Central memory CD8-positive, alpha-beta T cell (primary cell): ENCODE measurements around the gene RPL3.
"Not testable (repeated sequence)": the region's sequence is repeated elsewhere in the genome, so short reads cannot be mapped to it uniquely, and the experiment has no call there.

ENCODE experiments used
- ATAC-seq: fragments of 150-1000 bp; cut with Tn5 transposase; replicated peaks from 2 replicates; pipeline ENCODE4 v1.10.0; 2022; ENCODE audit warnings: mild to moderate bottlenecking, moderate FRiP score, moderate number of reproducible peaks; ENCODE audit not compliant: poor library complexity, severe bottlenecking; ENCODE audit errors: extremely low read depth
- DNase-seq, 2 donors: peaks; one replicate each; pipeline ENCODE4 v3.0.0; 2021; ENCODE audit warnings: low spot score in 2 of 2
- H3K27ac Mint-ChIP-seq: one replicate; pipeline ENCODE4 v1.8.0; 2022; ENCODE audit warnings: low read depth, mild to moderate bottlenecking, moderate library complexity, mixed read lengths
- H3K27me3 Mint-ChIP-seq: one replicate; pipeline ENCODE4 v1.8.0; 2022; ENCODE audit warnings: mixed read lengths
- H3K36me3 Mint-ChIP-seq: one replicate; pipeline ENCODE4 v1.8.0; 2022; ENCODE audit warnings: mild to moderate bottlenecking, moderate library complexity, mixed read lengths; ENCODE audit not compliant: insufficient read depth
- H3K4me1 Mint-ChIP-seq: one replicate; pipeline ENCODE4 v1.8.0; 2022; ENCODE audit warnings: mixed read lengths
- H3K4me3 Mint-ChIP-seq: one replicate; pipeline ENCODE4 v1.8.0; 2022; ENCODE audit warnings: mild to moderate bottlenecking, moderate library complexity, mixed read lengths
- H3K9me3 Mint-ChIP-seq: one replicate; pipeline ENCODE4 v1.8.0; 2022; ENCODE audit warnings: mixed read lengths

The RPL3 gene

GRCh38 chr22:39359659-39360195, 40.3 kb upstream of the RPL3 start:
- no peak overlapping the region for H3K4me3 Mint-ChIP-seq
- no peak overlapping the region for H3K27ac Mint-ChIP-seq

DNA sequence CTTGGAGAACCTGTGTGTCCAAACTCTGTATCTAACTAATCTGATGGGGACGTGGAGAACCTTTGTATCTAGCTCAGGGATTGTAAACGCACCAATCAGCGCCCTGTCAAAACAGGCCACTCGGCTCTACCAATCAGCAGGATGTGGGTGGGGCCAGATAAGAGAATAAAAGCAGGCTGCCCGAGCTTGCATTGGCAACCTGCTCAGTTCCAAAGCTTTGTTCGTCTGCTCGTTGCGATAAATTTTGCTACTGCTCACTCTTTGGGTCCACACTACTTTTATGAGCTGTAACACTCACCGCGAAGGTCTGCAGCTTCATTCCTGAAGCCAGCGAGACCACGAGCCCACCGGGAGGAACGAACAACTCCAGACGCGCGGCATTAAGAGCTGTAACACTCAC, 38.8 kb upstream of the RPL3 start:
- H3K4me3 Mint-ChIP-seq, H3K27ac Mint-ChIP-seq, DNase-seq, H3K9me3 Mint-ChIP-seq, H3K27me3 Mint-ChIP-seq, H3K4me1 Mint-ChIP-seq, H3K36me3 Mint-ChIP-seq, ATAC-seq: not testable (repeated sequence)

More at GRCh38 chr22:39359659-39360195, 40.3 kb upstream of the RPL3 start:
- no peak for ATAC-seq
- no peaks in the 10 kb centered on the region for H3K4me1 Mint-ChIP-seq
- no peak for DNase-seq
- no peaks in the 10 kb centered on the region for H3K9me3 Mint-ChIP-seq
- H3K36me3 Mint-ChIP-seq: peaks cover 2% of the 10 kb centered on the region
- H3K27me3 Mint-ChIP-seq: peaks cover 9% of the 10 kb centered on the region

DNA sequence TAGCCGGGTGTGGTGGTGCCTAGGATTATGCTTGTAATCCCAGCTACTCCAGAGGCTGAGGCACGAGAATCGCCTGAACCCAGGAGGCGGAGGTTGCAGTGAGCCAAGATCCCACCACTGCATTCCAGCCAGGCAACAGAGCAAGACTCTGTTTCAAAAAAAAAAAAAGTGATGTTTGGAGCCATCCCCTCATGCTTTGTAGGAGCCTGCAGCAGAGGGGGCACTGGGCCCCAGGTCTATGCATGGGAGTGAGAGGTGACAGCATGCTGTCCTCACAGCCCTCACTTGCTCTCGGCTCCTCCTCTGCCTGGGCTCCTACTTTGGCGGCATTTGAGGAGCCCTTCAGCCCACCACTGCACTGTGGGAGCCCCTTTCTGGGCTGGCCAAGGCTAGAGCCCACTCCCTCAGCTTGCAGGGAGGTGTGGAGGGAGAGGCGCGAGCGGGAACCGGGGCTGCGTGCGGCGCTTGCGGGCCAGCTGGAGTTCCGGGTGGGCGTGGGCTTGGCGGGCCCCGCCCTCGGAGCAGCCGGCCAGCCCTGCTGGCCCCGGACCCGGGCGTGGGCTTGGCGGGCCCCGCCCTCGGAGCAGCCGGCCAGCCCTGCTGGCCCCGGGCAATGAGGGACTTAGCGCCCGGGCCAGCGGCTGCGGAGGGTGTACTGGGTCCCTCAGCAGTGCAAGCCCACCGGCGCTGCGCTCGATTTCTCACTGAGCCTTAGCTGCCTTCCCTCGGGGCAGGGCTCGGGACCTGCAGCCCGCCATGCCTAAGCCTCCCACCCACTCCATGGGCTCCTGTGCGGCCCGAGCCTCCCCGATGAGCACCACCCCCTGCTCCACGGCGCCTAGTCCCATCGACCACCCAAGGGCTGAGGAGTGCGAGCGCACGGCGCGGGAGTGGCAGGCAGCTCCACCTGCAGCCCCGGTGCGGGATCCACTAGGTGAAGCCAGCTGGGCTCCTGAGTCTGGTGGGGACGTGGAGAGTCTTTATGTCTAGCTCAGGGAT, 38.0 kb upstream of the RPL3 start:
- not testable (repeated sequence) for H3K36me3 Mint-ChIP-seq, H3K9me3 Mint-ChIP-seq, H3K27me3 Mint-ChIP-seq, ATAC-seq, H3K4me1 Mint-ChIP-seq, H3K4me3 Mint-ChIP-seq, H3K27ac Mint-ChIP-seq, DNase-seq

DNA sequence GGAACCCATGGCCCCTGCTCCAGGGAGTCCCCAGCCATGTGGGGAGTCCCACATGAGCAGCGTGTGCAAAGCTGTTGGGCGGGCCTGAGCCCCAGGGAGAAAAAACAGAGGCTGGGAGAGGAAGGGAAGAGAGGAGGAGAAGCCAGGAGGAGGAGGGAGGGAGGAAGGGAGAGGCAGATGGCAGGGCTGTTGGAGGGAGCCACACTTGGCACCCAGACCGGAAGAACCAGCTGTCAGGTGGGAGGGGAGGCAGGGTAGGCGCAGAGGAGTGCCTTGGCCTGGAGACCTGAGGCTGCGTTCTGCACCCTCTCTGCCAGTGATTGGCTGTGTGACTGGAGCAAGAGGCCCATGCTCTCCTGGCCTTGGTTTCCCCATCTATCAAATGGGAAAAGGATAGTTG, 37.0 kb upstream of the RPL3 start:
- H3K4me1 Mint-ChIP-seq: no peaks in the 10 kb centered on the region
- no peak for DNase-seq
- H3K36me3 Mint-ChIP-seq: peaks cover 2% of the 10 kb centered on the region
- no peak for ATAC-seq
- no peak overlapping the region for H3K27ac Mint-ChIP-seq
- H3K4me3 Mint-ChIP-seq: no peak overlapping the region
- H3K9me3 Mint-ChIP-seq: no peaks in the 10 kb centered on the region
- H3K27me3 Mint-ChIP-seq: peaks cover 6% of the 10 kb centered on the region

GRCh38 chr22:39355805-39356204, 36.4 kb upstream of the RPL3 start:
- not testable (repeated sequence) for H3K27ac Mint-ChIP-seq, ATAC-seq, H3K4me1 Mint-ChIP-seq, H3K9me3 Mint-ChIP-seq, H3K36me3 Mint-ChIP-seq, DNase-seq, H3K4me3 Mint-ChIP-seq
- H3K27me3 Mint-ChIP-seq: peaks cover 13% of the 10 kb centered on the region

DNA sequence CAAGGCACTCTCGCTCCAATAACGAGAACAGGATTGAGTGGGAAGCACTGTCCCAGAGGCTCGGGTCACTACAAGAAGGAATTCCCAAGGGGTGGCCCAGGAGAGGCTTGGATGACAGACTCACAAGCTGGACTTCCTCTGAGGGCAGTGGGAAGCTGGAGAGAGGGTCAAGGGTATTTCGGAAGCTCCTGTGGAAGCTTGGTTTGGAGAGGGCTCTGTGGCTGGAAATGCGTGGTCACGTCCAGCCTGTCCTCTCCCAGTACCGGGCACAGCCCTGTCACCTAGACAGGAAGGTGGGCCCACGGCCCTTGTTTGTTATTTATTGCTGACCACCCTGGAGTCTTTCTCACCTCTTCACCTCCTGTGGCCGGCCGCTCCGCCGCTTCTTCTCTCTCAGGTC, 35.7 kb upstream of the RPL3 start:
- no peaks in the 10 kb centered on the region for H3K9me3 Mint-ChIP-seq
- ATAC-seq (no peak), DNase-seq (no peak)
- no peak overlapping the region for H3K4me3 Mint-ChIP-seq
- H3K36me3 Mint-ChIP-seq: peaks cover 2% of the 10 kb centered on the region
- H3K4me1 Mint-ChIP-seq: no peaks in the 10 kb centered on the region
- no peak overlapping the region for H3K27ac Mint-ChIP-seq
- H3K27me3 Mint-ChIP-seq: peaks cover 18% of the 10 kb centered on the region

DNA sequence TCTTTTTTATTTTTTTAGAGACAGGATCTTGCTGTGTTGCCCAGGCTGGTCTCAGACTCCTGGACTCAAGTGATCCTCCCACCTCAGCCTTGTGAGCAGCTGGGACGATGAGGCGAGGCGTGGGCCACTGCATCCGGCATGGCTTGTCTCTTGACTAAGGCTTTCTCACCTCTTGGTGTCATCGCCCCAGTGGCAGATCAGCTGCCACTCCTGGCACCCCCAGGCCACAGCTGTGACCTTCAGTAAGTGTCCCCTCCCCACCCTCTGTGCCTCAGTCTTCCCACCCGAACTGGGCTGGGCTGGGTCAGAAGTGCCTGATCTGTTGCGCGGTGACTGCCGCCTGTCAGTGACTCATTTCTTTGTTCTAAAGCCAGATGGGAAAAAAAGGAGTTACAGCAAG, 33.9 kb upstream of the RPL3 start:
- Mint-ChIP-seq H3K4me3 (no peak overlapping the region), H3K36me3 (no peaks in the 10 kb centered on the region), H3K27me3 (peaks cover 28% of the 10 kb centered on the region), H3K9me3 (no peaks in the 10 kb centered on the region), H3K4me1 (peaks cover 7% of the 10 kb centered on the region), H3K27ac (no peak overlapping the region)
- ATAC-seq (peak; percentile 52), DNase-seq (no peak)

DNA sequence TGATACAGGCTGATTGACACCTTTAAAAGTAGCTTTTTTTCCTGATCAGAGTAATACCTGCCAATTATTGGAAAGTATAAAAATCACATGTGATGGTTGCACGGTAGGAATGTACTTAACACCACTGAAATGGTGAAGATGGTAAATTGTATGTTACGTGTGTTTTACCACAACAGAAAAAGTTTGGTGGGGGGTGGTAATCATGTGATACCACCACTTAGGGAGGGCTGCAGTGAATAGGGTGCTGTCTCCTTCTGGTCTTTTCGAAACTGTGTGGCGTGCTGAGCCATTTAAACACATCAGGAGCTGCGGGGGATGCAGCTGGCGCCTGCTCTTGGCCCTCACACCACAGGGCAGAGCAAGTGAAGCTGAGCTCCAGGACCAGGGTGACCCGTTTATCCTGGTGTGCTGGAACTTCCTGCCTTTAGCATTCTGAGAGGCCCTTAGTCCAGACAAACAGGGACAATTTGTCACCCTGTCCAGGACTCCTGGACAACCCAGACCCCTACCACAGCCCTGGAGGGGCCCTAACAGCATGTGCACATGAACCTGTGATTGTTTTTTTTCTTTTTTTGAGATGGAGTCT, 33.0 kb upstream of the RPL3 start:
- H3K27ac Mint-ChIP-seq: no peak overlapping the region
- no peak for ATAC-seq
- H3K27me3 Mint-ChIP-seq: peaks cover 28% of the 10 kb centered on the region

DNA sequence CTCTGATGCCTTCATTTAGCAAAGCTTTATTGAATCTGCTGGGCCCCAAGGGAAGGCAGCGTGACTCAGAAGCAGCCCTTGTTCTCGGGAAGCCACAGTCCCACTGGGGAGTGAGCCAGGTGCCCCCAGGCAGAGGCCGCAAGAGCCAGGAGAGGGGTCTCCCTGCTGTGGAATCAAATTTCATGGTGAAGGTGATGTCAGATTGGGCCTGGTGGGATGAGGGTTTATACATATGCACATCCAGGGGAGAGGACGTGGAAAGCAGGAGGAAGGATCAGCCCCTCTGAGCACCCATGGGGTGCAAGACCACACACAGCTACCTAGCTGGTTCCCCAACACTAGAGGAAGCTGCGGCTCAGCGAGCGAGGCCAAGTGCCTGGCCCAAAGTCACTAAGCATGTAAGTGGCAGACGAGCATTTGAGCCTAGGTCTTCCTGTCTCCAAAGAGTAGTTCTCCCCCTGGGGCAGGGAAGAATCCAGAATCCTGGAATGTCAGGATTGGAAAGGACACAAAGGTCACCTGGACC, 32.3 kb upstream of the RPL3 start:
- Mint-ChIP-seq H3K4me1 (peaks cover 7% of the 10 kb centered on the region), H3K9me3 (no peaks in the 10 kb centered on the region), H3K36me3 (peaks cover 2% of the 10 kb centered on the region), H3K4me3 (peak overlapping the region; percentile 79), H3K27ac (no peak overlapping the region), H3K27me3 (peaks cover 28% of the 10 kb centered on the region)
- ATAC-seq: no peak
- no peak for DNase-seq

More for the DNA sequence above, 33.0 kb upstream of the RPL3 start:
- no peak for DNase-seq
- peaks cover 2% of the 10 kb centered on the region for H3K36me3 Mint-ChIP-seq
- no peaks in the 10 kb centered on the region for H3K9me3 Mint-ChIP-seq
- peaks cover 7% of the 10 kb centered on the region for H3K4me1 Mint-ChIP-seq
- H3K4me3 Mint-ChIP-seq: no peak overlapping the region

- Mint-ChIP-seq H3K4me1 (peaks cover 7% of the 10 kb centered on the region), H3K4me3 (peak overlapping the region; percentile 79), H3K27me3 (peaks cover 28% of the 10 kb centered on the region), H3K27ac (no peak overlapping the region), H3K9me3 (no peaks in the 10 kb centered on the region), H3K36me3 (peaks cover 2% of the 10 kb centered on the region)
- ATAC-seq (no peak), DNase-seq (no peak)
These were observed 31.6 kb upstream of the RPL3 start for GRCh38 chr22:39350757-39351688.

DNA sequence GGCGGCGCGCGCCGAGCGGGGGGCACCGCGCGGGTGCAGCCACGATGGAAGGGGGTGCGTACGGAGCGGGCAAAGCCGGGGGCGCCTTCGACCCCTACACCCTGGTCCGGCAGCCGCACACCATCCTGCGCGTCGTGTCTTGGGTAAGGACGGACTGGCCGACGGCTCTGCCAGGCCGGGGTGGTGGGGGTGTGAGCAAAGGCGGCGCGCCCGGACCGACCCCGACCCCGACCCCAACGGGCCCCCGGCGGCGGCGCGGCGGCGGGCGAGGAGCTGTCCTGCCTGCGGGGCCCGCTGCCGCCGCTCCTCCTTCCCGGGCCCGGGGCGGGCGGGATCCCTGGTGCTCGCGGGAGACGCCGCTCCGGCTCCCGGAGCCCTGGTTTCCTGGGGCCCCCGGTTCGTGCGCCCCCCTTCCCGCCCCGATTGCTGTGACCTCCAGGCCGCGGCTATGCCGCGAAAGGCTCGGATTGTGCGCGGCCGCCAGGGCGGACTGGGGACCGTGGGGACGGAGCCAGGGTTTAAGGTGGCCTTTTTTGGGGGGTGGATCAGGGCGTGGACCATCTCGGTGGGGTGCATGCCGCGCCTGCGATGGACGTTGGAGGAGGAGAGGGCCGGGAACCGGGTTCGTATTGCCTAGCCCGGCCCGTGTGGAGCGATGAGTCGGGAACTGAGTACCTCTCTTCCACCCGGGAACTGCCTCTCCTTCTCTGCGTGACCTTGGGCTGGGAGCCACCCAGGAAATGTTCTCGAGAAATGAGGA, 30.7 kb upstream of the RPL3 start, which contains the start of gene SYNGR1:
Gene SYNGR1 (plus strand): TSS at position 25 of the 760 bp plus-strand sequence. CDS start 20 bp downstream, at position 45.
- H3K27ac Mint-ChIP-seq: no peak within 1 kb of the TSS
- H3K9me3 Mint-ChIP-seq: no peaks in the 10 kb centered on the region
- no peak for DNase-seq
- no peak for ATAC-seq
- peaks cover 28% of the 10 kb centered on the region for H3K27me3 Mint-ChIP-seq
- peaks cover 2% of the 10 kb centered on the region for H3K36me3 Mint-ChIP-seq
- H3K4me1 Mint-ChIP-seq: peaks cover 7% of the 10 kb centered on the region
- peak within 1 kb of the TSS; percentile 79 for H3K4me3 Mint-ChIP-seq
